Natural killer cell (primary cell): ENCODE data around the gene GNE. TPM values are rescaled to one million over a fixed set of nuclear protein-coding genes. Genes with fewer than 3 reads are reported as not detected.

Source experiments
- ATAC-seq, 3 donors: fragments of 150-1000 bp in 2 of 3; fragments of 200-7000 bp in 1 of 3; cut with Tn5 transposase; 1 replicate in 1 of 3; 2 replicates in 2 of 3; pipeline ENCODE4 v1.10.0; 2021; ENCODE audit warnings: mild to moderate bottlenecking in 2 of 3, moderate library complexity in 2 of 3
- DNase-seq, 2 donors: peaks; one replicate each; pipeline versions ENCODE4 v3.0.0 to v3.0.0-alpha.2; 2013 to 2021; ENCODE audit warnings: mixed read lengths in 1 of 2
- H3K27ac ChIP-seq: one replicate; pipeline ENCODE4 v1.5.1; 2013; ENCODE audit warnings: mild to moderate bottlenecking, low read length
- H3K27me3 ChIP-seq: one replicate; pipeline ENCODE4 v1.6.1; 2013; ENCODE audit warnings: low read length; ENCODE audit not compliant: control insufficient read depth, insufficient read depth
- H3K36me3 ChIP-seq: one replicate; pipeline ENCODE4 v1.6.1; 2013; ENCODE audit warnings: low read length; ENCODE audit not compliant: control insufficient read depth, insufficient read depth
- H3K4me1 ChIP-seq: one replicate; pipeline ENCODE4 v1.6.1; 2013; ENCODE audit warnings: low read length; ENCODE audit not compliant: control insufficient read depth, insufficient read depth
- H3K4me3 ChIP-seq: one replicate; pipeline ENCODE4 v1.5.1; 2013; ENCODE audit warnings: low read length
- H3K9me3 ChIP-seq: one replicate; pipeline ENCODE4 v1.6.1; 2013; ENCODE audit warnings: low read length; ENCODE audit not compliant: control insufficient read depth, insufficient read depth
- H3K27ac Mint-ChIP-seq, 2 donors: one replicate each; pipeline ENCODE4 v1.8.0; 2022; ENCODE audit warnings: mild to moderate bottlenecking in 2 of 2, mixed read lengths in 2 of 2, moderate library complexity in 1 of 2
- H3K27me3 Mint-ChIP-seq, 2 donors: one replicate each; pipeline ENCODE4 v1.8.0; 2022; ENCODE audit warnings: low read depth in 2 of 2, mixed read lengths in 2 of 2
- H3K36me3 Mint-ChIP-seq: one replicate; pipeline ENCODE4 v1.8.0; 2022; ENCODE audit warnings: mixed read lengths
- H3K4me1 Mint-ChIP-seq, 2 donors: one replicate each; pipeline ENCODE4 v1.8.0; 2022; ENCODE audit warnings: mixed read lengths in 2 of 2
- H3K4me3 Mint-ChIP-seq: one replicate; pipeline ENCODE4 v1.8.0; 2022; ENCODE audit warnings: mild to moderate bottlenecking, moderate library complexity, mixed read lengths
- H3K9me3 Mint-ChIP-seq, 2 donors: one replicate each; pipeline ENCODE4 v1.8.0; 2022; ENCODE audit warnings: mixed read lengths in 2 of 2
- CTCF ChIP-seq: fragments of 200-600 bp; IDR thresholded peaks from one replicate; pipeline ENCODE4 v1.8.0; 2022; ENCODE audit warnings: antibody characterized with exemption
- WGBS: methylation state at CpG from one replicate; pipeline ENCODE4 v1.1.7; 2013; ENCODE audit warnings: missing lambda C conversion rate; ENCODE audit not compliant: insufficient coverage; 5-methylcytosine and 5-hydroxymethylcytosine counted together
- intact Hi-C: fragments of 100-400 bp; cut with micrococcal nuclease; formaldehyde crosslinking; loops from one replicate; pipeline ENCODE4 v1.14.2; 2022
- total RNA-seq, 4 donors: library from RNA; stranded (reverse); fragments of 120-200 nt in 1 of 4; gene quantifications; one replicate each; pipeline versions ENCODE4 v1.2.3 to v1.2.4, GENCODE V29; 2013 to 2022

The GNE gene
- total RNA-seq, 3 donors from 2014 or later (not counting 1 experiment from before 2014, with no cell fraction given) = 10.6 to 12.4 (median 11.3) TPM

- H3K4me3 ChIP-seq = no peak overlapping the region
- no peaks in the 10 kb centered on the region for H3K9me3 ChIP-seq
- no peak for ATAC-seq
- Mint-ChIP-seq H3K36me3 (no peaks in the 10 kb centered on the region), H3K27ac (peak overlapping the region in 1 of 2 donors; percentile 50), H3K4me3 (peak overlapping the region; percentile 69), H3K27me3 (peaks cover 0 to 6% of the 10 kb centered on the region in 2 donors), H3K9me3 (no peaks in the 10 kb centered on the region), H3K4me1 (peaks cover 9 to 27% of the 10 kb centered on the region in 2 donors)
- peaks cover 16% of the 10 kb centered on the region for H3K4me1 ChIP-seq
- intact Hi-C loops = loop anchor here (1.0 kb wide), 2 partner anchors 13 to 62 kb away; no protein-coding TSS in a partner anchor
- H3K27me3 ChIP-seq = no peaks in the 10 kb centered on the region
- 84% methylated on average over 11 of the region's 12 CpGs for WGBS
- H3K27ac ChIP-seq = no peak overlapping the region
- peaks cover 3% of the 10 kb centered on the region for H3K36me3 ChIP-seq
- DNase-seq = no peak
- TF ChIP-seq CTCF = no peak
Observed at GRCh38 chr9:36165826-36166167, 92.5 kb downstream of the GNE start.

GRCh38 chr9:36164989-36165388 is 93.3 kb downstream of the GNE start:
- ATAC-seq (no peak), DNase-seq (peak in 1 of 2 donors; percentile 8)
- no peaks in the 10 kb centered on the region for H3K9me3 Mint-ChIP-seq
- H3K4me1 Mint-ChIP-seq = peaks cover 9 to 32% of the 10 kb centered on the region in 2 donors
- H3K4me1 ChIP-seq = peaks cover 16% of the 10 kb centered on the region
- WGBS = 83% methylated on average over 3 of the region's 3 CpGs
- peaks cover 0 to 6% of the 10 kb centered on the region in 2 donors for H3K27me3 Mint-ChIP-seq
- intact Hi-C loops = no loop called here
- H3K4me3 ChIP-seq = no peak overlapping the region
- H3K27ac ChIP-seq = no peak overlapping the region
- H3K4me3 Mint-ChIP-seq = peak overlapping the region; percentile 69
- H3K9me3 ChIP-seq = no peaks in the 10 kb centered on the region
- H3K27ac Mint-ChIP-seq = peak overlapping the region in 1 of 2 donors; percentile 31
- H3K27me3 ChIP-seq = no peaks in the 10 kb centered on the region
- peaks cover 6% of the 10 kb centered on the region for H3K36me3 Mint-ChIP-seq
- TF ChIP-seq CTCF = no peak
- peaks cover 7% of the 10 kb centered on the region for H3K36me3 ChIP-seq

Other genes starting within 250 kb of the GNE start
- 10 to 100 TPM in 1 of 3 donors, 1 to 10 TPM in 2; 7.4 to 10.3 (median 8.0) TPM for gene RECK, start 221.5 kb downstream of the GNE start, total RNA-seq
- 100 to 1,000 TPM; 124 to 135 (median 125) TPM for gene GLIPR2, start 121.7 kb downstream of the GNE start, total RNA-seq
- 1 to 10 TPM; 2.0 to 2.8 (median 2.0) TPM for gene CCIN, start 89.1 kb downstream of the GNE start, total RNA-seq
- 10 to 100 TPM; 49.4 to 62.0 (median 52.6) TPM for gene CLTA, start 67.5 kb downstream of the GNE start, total RNA-seq
- 10 to 100 TPM; 70.9 to 90.0 (median 76.5) TPM for gene RNF38, start 141.8 kb upstream of the GNE start, total RNA-seq